Parathyroid adenoma (tissue), 2 donors: ENCODE results near the gene MUC2.

ENCODE experiments used
- H2AFZ ChIP-seq: fragments of 300-600 bp; sonication (generic); one replicate; pipeline ENCODE4 v1.7.0; 2017; ENCODE audit warnings: antibody characterized with exemption, mild to moderate bottlenecking
- H3K27ac ChIP-seq: fragments of 300-600 bp; sonication (generic); one replicate; pipeline ENCODE4 v1.7.0; 2017
- H3K27me3 ChIP-seq: fragments of 300-600 bp; sonication (generic); one replicate; pipeline ENCODE4 v1.7.0; 2017; ENCODE audit warnings: low read length; ENCODE audit not compliant: control insufficient read depth, insufficient read depth
- H3K36me3 ChIP-seq: fragments of 300-600 bp; sonication (generic); one replicate; pipeline ENCODE4 v1.7.0; 2017; ENCODE audit warnings: low read length; ENCODE audit not compliant: control insufficient read depth, insufficient read depth
- H3K4me1 ChIP-seq: fragments of 300-600 bp; sonication (generic); one replicate; pipeline ENCODE4 v1.7.0; 2017; ENCODE audit warnings: control low read depth
- H3K4me2 ChIP-seq: fragments of 300-600 bp; sonication (generic); one replicate; pipeline ENCODE4 v1.7.0; 2017; ENCODE audit warnings: low read length
- H3K4me3 ChIP-seq: fragments of 300-600 bp; sonication (generic); one replicate; pipeline ENCODE4 v1.7.0; 2017; ENCODE audit warnings: low read depth, low read length
- H3K79me2 ChIP-seq: fragments of 300-600 bp; sonication (generic); one replicate; pipeline ENCODE4 v1.7.0; 2017; ENCODE audit warnings: control low read depth
- H3K9ac ChIP-seq: fragments of 300-600 bp; sonication (generic); one replicate; pipeline ENCODE4 v1.7.0; 2017; ENCODE audit warnings: mild to moderate bottlenecking
- H3K9me3 ChIP-seq: fragments of 300-600 bp; sonication (generic); one replicate; pipeline ENCODE4 v1.7.0; 2017; ENCODE audit warnings: low read length; ENCODE audit not compliant: control insufficient read depth
- CTCF ChIP-seq: fragments of 300-600 bp; sonication (generic); IDR thresholded peaks from one replicate; pipeline ENCODE4 v1.7.0; 2017; ENCODE audit warnings: antibody characterized with exemption, mild to moderate bottlenecking
- donor health status: primary hyperparathyroidism.

The MUC2 gene

GRCh38 chr11:1052133-1053011, 22.3 kb upstream of the MUC2 start:
- Histone ChIP-seq H3K27me3 (no peaks in the 10 kb centered on the region), H3K27ac (no peak overlapping the region), H3K4me1 (no peaks in the 10 kb centered on the region), H3K4me3 (no peak overlapping the region), H3K4me2 (no peak overlapping the region), H2AFZ (no peak overlapping the region), H3K9ac (no peak overlapping the region), H3K9me3 (no peaks in the 10 kb centered on the region), H3K79me2 (no peaks in the 10 kb centered on the region), H3K36me3 (no peaks in the 10 kb centered on the region)
- no peak for TF ChIP-seq CTCF

GRCh38 chr11:1053121-1053901, 21.4 kb upstream of the MUC2 start:
- H3K9me3 ChIP-seq, result no peaks in the 10 kb centered on the region
- no peak overlapping the region for H3K4me3 ChIP-seq
- no peaks in the 10 kb centered on the region for H3K27me3 ChIP-seq
- H2AFZ ChIP-seq, result no peak overlapping the region
- H3K36me3 ChIP-seq, result no peaks in the 10 kb centered on the region
- H3K79me2 ChIP-seq, result no peaks in the 10 kb centered on the region
- no peaks in the 10 kb centered on the region for H3K4me1 ChIP-seq
- no peak for TF ChIP-seq CTCF
- no peak overlapping the region for H3K9ac ChIP-seq
- no peak overlapping the region for H3K27ac ChIP-seq
- no peak overlapping the region for H3K4me2 ChIP-seq

- H2AFZ ChIP-seq, result no peak overlapping the region
- no peaks in the 10 kb centered on the region for H3K79me2 ChIP-seq
- H3K36me3 ChIP-seq, result no peaks in the 10 kb centered on the region
- H3K4me1 ChIP-seq, result no peaks in the 10 kb centered on the region
- H3K27me3 ChIP-seq, result no peaks in the 10 kb centered on the region
- no peak overlapping the region for H3K27ac ChIP-seq
- H3K9me3 ChIP-seq, result no peaks in the 10 kb centered on the region
- no peak overlapping the region for H3K9ac ChIP-seq
- H3K4me3 ChIP-seq, result no peak overlapping the region
- no peak overlapping the region for H3K4me2 ChIP-seq
- TF ChIP-seq CTCF, result no peak
These were observed 20.2 kb upstream of the MUC2 start for GRCh38 chr11:1054143-1055108.

- H3K4me3 ChIP-seq, result no peak overlapping the region
- no peaks in the 10 kb centered on the region for H3K79me2 ChIP-seq
- no peak overlapping the region for H2AFZ ChIP-seq
- no peak overlapping the region for H3K27ac ChIP-seq
- H3K9ac ChIP-seq, result no peak overlapping the region
- H3K4me1 ChIP-seq, result no peaks in the 10 kb centered on the region
- H3K4me2 ChIP-seq, result no peak overlapping the region
- H3K27me3 ChIP-seq, result no peaks in the 10 kb centered on the region
- H3K9me3 ChIP-seq, result no peaks in the 10 kb centered on the region
- TF ChIP-seq CTCF, result no peak
- H3K36me3 ChIP-seq, result no peaks in the 10 kb centered on the region
These were observed 19.5 kb upstream of the MUC2 start for GRCh38 chr11:1055109-1055703.
